ENCODE data around the gene MAFB. TPM values are rescaled to one million over a fixed set of nuclear protein-coding genes. Genes with fewer than 3 reads are reported as not detected.
"Not testable (repeated sequence)": the region's sequence is repeated elsewhere in the genome, so short reads cannot be mapped to it uniquely, and the experiment has no call there.

MAFB gene
- total RNA-seq: 10 to 100 TPM; 36.2 to 61.7 (median 39.6) TPM

GRCh38 chr20:40689100-40689942 is at the start of gene MAFB:
Gene MAFB (minus strand): TSS chr20:40689236. CDS start chr20:40688850, 386 bp downstream.
- TF ChIP-seq POLR2A (IDR thresholded peaks at IDR 0.05): peak; percentile 44 to 100 (median 91)
- peak in 1 of 6 experiments; percentile 8 for TF ChIP-seq CTCF (IDR thresholded peaks at IDR 0.05)
- H3K27me3 ChIP-seq: peaks cover 0 to 67% (median 4%) of the 10 kb centered on the region in 4 donors
- intact Hi-C loops (cut with DNase I): loop anchor here (10.0 kb wide), 1 partner anchor 405 kb away; no protein-coding TSS in a partner anchor

GRCh38 chr20:40736468-40736867 is 47.4 kb upstream of the MAFB start:
- WGBS, 2 donors: 62 to 75% methylated on average over 4 of the region's 4 CpGs
- H3K36me3 ChIP-seq; DNase-seq; H3K4me1 ChIP-seq; H3K9me3 ChIP-seq; H3K27ac ChIP-seq; H3K4me3 ChIP-seq; intact Hi-C loops (cut with DNase I): not testable (repeated sequence)
- peaks cover 0 to 54% (median 0%) of the 10 kb centered on the region in 4 donors for H3K27me3 ChIP-seq

More at GRCh38 chr20:40689100-40689942, at the start of gene MAFB:
- Histone ChIP-seq H3K27ac (peak within 1 kb of the TSS; percentile 94 to 98 (median 96)), H3K9me3 (no peaks in the 10 kb centered on the region), H3K4me3 (peak within 1 kb of the TSS; percentile 70 to 84 (median 80)), H3K36me3 (peaks cover 0 to 11% (median 0%) of the 10 kb centered on the region in 3 donors), H3K4me1 (peaks cover 11 to 68% (median 18%) of the 10 kb centered on the region in 3 donors)
- WGBS, 2 donors: 0% methylated on average over 2 to 4 of the region's 85 CpGs
- peak; percentile 34 for DNase-seq

GRCh38 chr20:40728996-40729395 is 40.0 kb upstream of the MAFB start:
- intact Hi-C loops (cut with DNase I): no loop called here
- no peaks in the 10 kb centered on the region for H3K4me1 ChIP-seq
- 52 to 80% methylated on average over 2 of the region's 2 CpGs for WGBS, 2 donors
- H3K27me3 ChIP-seq: peaks cover 0 to 14% (median 0%) of the 10 kb centered on the region in 4 donors
- no peak overlapping the region for H3K27ac ChIP-seq
- TF ChIP-seq CTCF (IDR thresholded peaks at IDR 0.05) (no peak), POLR2A (IDR thresholded peaks at IDR 0.05) (no peak)
- no peak overlapping the region for H3K4me3 ChIP-seq
- no peaks in the 10 kb centered on the region for H3K36me3 ChIP-seq
- no peaks in the 10 kb centered on the region for H3K9me3 ChIP-seq
- DNase-seq: no peak

GRCh38 chr20:40728470-40728869 is 39.4 kb upstream of the MAFB start:
- Histone ChIP-seq H3K36me3 (no peaks in the 10 kb centered on the region), H3K27ac (no peak overlapping the region), H3K4me3 (no peak overlapping the region), H3K4me1 (no peaks in the 10 kb centered on the region), H3K27me3 (peaks cover 0 to 9% (median 0%) of the 10 kb centered on the region in 4 donors), H3K9me3 (no peaks in the 10 kb centered on the region)
- intact Hi-C loops (cut with DNase I): no loop called here
- TF ChIP-seq POLR2A (IDR thresholded peaks at IDR 0.05) (no peak), CTCF (IDR thresholded peaks at IDR 0.05) (no peak)
- 48 to 54% methylated on average over 1 of the region's 1 CpG for WGBS, 2 donors
- DNase-seq: no peak

GRCh38 chr20:40727960-40728359 is 38.9 kb upstream of the MAFB start:
- Histone ChIP-seq H3K27ac (no peak overlapping the region), H3K36me3 (no peaks in the 10 kb centered on the region), H3K9me3 (no peaks in the 10 kb centered on the region), H3K4me3 (no peak overlapping the region), H3K4me1 (no peaks in the 10 kb centered on the region), H3K27me3 (peaks cover 0 to 6% (median 0%) of the 10 kb centered on the region in 4 donors)
- no peak for DNase-seq
- intact Hi-C loops (cut with DNase I): no loop called here
- no peak for TF ChIP-seq POLR2A (IDR thresholded peaks at IDR 0.05)
- TF ChIP-seq CTCF (IDR thresholded peaks at IDR 0.05): no peak
